Superior temporal gyrus (tissue), 1 donor: ENCODE data around the gene AIG1.
"Not testable (repeated sequence)": the region's sequence is repeated elsewhere in the genome, so short reads cannot be mapped to it uniquely, and the experiment has no call there.

ENCODE experiments used
- DNase-seq: peaks from one replicate; pipeline ENCODE4 v3.0.0-alpha.2; 2016; ENCODE audit errors: extremely low spot score

AIG1 gene

DNA sequence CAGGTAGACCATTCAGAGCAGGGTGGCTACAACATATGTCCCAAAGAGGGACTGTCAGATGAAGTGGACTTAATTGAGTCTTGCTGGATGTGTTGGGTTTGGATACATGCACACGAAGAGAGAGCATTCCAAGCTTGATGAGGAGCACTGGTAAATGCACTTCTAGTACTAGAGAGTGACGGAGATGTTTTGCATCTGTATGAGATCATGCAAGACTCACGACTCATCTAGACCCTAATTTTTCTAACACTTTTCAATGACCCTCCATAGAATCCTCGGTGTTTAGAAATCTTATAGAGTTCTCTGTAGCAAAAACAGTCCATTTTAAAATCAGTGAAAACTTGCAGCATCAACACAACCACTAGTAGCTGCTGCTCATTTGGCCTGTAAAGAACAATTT is 4.8 kb upstream of the AIG1 start:
- DNase-seq: no peak

DNA sequence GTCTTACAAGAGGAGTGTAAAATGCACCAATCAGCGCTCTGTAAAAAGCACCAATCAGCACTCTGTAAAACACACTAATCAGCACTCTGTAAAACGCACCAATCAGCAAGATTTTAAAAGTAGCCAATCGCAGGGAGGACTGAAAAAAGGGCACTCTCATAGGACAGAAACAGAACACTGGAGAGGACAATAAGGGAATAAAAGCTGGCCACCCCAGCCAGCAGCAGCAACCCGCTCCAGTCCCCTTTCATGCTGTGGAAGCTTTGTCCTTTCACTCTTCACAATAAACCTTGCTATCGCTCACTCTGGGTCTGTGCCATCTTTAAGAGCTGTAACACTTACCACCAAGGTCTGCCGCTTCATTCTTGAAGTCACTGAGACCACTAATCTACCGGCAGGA is 1.7 kb upstream of the AIG1 start:
- DNase-seq: peak; percentile 48

DNA sequence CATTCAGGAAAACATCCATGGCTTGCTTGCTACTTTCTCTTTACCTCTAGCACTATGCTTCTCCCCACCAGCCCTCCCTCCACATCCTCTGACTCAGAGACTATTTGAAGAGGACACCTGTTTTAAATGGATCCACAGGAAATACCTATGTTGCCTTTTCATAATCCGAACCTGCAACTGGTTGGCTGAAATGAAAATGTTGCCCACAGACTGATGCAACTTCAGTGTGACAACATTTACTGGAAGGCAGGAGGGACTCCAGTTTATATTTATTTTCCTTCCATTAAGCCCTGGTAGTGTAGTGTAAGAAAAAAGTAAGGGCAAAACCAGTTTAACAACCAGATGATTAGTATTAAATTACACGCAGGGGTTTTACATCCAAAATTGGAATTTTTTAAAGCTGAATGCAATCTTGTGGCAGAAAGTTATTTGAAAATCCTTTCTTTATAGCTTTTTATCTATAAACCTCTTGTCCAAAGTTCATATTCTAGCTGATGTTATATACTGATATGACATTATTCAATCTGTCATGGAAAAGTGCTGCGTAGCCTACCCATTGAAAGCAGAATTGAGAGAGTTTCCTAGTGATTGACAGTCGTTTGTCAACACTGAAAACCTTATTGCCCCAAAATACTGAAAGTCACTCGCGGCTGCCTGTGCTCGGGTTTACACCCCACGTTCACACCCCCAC is 881 bp upstream of the AIG1 start:
- no peak for DNase-seq

DNA sequence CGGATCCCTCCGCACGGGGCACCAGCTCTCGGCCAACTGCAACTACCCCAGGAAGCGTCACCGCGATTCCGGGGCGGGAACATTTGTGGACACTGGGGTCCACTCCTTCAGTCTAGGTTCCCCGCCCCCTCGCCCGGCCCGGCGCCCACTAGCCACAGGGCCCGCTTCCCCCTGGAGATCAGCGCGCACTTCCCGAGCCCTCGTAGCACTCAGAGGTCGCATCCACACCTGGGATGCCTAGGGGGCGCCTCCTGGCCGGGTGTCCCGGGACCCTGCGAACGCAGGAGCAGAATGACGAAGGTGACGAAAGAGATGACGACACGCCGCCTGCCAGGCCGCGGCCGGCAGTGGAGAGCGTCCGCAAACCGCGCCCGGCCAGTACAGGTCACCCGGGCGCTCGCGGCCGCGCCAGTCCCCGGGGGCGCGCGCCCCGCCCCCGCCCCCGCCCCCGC is 309 bp upstream of the AIG1 start:
- peak; percentile 74 for DNase-seq

DNA sequence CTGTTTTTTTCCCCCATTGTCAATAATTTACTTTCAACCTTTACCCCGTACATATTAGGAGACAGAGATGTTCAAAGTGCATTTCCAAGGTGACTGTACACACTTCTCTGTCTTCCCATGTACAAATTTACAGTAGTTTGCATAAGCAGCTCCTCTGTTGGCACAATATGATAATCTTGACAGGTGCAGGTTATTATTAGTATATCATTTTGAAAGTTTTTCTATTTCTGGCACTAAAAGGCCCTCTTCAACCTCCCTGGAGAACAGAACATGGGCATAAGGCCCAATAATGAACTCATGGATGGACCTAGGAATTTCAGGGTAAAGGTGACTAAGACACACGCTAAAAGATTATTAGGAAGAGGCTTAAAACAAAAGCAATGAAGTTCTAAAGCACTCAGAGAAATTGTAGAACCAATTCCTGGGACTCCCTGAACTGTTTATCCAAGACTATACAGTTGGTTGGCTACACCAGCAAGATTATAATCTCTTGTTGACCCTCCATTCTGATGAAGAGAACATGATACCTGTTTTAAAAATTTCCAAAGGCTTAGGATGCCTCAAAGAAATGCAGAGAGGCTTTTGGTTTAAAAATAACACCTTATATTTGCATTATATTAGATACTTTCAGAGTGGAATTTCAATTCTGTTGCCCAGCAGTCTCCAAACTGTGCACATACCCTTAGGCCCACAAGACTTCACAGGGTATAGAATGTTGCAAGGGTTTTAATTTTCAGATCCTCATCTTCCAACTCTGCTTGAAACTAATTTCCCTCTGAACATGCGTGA is 1.1 kb downstream of the AIG1 start:
- peak; percentile 64 for DNase-seq

GRCh38 chr6:143062551-143062950 is 1.9 kb downstream of the AIG1 start:
- peak; percentile 60 for DNase-seq

- DNase-seq: no peak
Observed at GRCh38 chr6:143063631-143064030, 2.9 kb downstream of the AIG1 start.

GRCh38 chr6:143064271-143064670 is 3.6 kb downstream of the AIG1 start:
- no peak for DNase-seq

DNA sequence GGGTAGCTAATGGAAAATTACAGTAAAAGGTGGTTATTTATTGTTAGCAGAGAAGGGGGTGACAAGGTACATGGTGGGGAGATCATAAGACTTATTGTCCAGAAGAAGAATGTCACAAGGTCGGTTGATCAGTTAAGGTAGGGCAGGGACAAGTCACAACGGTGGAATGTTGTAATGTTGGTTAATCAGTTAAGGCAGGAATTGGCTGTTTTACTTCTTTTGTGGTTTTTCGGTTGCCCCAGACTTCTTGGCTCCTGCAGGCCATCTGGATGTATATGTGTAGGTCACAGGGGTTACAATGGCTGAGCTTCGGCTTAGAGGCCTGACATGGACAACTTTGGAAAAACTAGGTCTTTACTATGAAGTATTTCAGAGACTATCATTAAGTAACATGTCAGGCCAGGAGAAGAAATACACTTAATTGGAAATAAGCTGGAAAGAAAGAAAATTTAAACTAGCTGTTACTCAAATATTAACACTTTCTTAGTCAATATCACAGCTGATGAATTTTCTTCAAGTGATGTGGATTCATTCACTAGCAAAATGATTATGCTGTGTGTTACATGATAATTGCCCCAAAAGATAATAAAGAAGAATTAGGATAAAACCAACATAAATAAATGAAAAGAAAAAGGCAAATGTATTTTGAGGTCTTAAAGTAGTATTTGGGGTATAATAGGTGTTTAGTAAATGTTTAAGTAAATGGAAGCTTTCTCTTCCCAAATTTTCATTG is 4.4 kb downstream of the AIG1 start:
- no peak for DNase-seq

DNA sequence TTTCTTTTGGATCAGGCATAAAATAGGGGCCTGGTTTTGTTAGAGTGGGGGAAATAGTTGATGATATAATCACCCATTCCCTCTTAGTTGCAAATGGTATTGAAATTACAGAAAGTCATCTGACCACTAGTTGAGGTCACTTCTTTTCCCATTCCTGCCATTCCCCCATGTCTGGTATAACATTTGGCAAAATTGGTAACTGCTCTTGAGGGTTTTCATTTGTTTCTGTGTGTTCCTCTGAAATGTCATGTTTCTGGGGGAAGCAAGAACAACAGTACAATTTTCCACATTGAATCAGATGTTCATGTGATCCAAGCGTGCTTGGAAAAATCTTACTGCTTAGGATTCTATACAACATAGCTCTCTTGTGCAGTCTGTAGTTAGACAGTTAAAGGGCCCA is 7.3 kb downstream of the AIG1 start:
- DNase-seq: no peak

GRCh38 chr6:143074101-143074500 is 13.4 kb downstream of the AIG1 start:
- no peak for DNase-seq

DNA sequence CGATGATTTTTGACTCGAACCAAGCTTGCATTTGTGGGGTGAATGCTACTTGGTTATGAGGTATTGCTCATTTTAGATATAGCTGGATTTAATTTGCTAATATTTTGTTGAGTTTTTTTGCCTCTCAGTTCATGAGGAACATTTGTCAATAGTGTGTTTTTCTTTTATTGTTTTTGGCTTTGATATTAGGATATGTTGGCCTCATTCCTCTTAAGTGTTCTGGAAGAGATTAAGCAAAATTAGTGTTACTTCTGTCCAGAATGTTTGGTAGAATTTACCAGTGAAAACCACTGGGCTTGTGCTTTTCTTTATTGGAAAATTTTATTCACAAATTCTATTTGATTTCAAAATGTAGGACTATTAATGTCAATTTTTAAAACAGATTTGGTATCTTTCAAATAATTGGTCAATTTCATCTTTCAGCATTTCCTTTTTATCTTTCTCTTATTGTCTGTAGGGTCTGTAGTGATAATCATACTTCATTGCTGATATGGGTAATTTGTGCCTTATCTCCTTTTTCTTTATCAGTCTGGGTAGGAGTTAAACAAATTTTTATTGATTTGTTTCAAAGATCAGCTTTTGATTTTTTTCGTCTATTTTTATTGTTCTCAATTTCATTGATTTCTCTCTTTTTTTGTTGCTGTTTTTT is 14.1 kb downstream of the AIG1 start:
- no peak for DNase-seq

DNA sequence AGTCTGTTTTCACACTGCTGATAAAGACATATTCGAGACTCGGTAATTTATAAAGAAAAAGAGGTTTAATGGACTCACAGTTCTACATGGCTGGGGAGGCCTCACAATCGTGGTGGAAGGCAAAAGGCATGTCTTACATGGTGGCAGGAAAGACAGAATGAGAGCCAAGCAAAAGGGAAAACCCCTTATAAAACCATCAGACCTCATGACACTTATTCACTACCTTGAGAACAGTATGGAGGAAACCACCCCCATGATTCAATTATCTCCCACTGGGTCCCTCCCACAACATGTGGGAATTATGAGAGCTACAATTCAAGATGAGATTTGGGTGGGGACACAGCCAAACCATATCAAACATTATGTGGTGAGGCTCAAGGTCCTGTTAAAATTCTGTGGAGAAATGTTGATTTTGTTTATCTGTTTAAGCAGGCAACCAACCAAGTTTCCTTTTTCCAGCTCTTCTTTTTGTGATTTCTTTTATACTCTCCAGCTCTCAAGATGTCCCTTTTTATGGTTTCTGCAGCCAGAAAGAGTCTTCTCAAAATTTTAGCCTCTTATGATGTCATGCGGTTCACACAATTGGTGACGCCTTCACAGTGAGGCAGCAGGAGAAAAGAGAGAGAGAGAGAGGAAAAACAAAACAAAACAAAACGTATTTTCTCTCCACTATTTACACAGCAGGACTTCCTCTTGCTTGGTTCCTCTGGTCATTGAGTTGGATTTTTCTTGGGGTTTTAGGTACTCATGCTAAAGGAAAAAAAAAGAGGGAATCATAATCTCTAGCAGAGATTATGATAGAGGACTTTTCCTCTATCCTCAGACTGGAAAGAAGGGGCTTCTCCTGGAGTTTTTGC is 18.0 kb downstream of the AIG1 start:
- DNase-seq: no peak

DNA sequence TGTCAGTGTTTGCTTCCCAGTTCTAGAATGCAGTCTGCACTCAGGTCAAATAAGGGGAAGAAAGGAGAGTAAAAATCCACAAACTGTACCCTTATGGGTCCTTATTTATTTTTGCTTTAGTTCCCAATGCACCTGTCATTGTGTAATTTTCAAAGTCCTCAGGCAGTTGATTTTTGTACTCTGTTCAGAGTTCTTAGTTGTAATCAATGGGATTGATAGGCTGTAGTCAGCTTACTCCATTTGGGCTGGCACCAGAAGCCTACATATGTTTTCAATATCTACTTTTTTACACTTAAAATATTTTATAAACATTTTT is 18.6 kb downstream of the AIG1 start:
- DNase-seq: no peak

DNA sequence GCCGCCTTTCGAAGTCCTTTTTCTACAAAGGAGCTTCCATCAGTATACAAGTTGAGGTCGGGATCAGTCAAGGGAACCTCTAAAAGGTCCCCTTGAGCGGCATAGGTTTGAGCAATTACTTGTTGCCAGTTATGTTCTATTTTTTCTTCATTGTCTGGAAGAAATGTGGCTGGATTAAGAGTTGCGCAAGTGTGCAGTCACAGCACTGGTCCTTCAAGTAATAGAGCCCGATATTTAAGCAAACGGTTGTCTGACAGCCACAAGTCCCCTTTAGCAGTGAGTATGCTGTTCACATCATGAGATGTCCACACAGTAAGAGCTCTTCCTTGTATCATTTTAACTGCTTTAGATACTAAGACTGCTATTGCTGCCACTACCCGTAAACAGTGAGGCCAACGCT is 21.6 kb downstream of the AIG1 start:
- not testable (repeated sequence) for DNase-seq

DNA sequence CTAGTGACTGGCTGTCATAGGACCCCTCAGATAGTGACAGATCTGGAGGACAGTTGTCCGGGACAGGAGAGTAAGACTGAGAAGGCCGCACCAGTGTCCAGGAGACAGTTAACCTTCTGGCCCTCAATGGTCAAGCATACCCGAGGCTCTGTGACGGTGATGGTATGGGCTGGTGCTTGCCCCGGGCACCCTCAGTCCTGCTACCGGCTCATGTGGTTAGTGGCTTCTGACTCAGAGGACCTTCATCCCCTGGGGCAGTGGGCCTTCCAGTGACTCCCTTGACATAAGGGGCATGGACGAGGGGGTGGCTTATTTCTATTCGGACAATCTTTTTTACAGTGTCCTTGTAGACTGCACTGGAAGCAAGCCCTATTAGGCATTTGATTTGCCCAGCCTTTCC is 23.3 kb downstream of the AIG1 start:
- DNase-seq: not testable (repeated sequence)

DNA sequence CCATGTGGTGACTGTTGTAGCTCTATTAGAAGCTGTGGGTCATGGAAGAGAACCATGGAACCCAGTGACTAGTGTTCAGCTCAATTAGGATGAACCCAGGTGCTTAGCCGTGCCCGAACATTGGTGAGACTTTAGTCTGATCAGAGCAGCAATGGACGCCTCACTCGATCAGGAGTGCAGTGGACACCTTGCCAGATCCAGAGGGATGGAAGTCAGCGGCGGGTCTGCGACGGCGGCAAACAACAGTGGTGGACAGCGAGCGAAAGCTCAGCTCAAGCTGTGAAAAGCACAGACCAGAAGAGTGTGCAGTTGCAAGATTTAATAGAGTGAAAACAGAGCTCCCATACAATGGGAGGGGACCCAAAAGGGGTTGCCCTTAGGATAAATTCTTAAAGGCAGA is 26.6 kb downstream of the AIG1 start:
- DNase-seq: not testable (repeated sequence)

GRCh38 chr6:143087856-143088255 is 27.2 kb downstream of the AIG1 start:
- DNase-seq: no peak

GRCh38 chr6:143090314-143091044 is 29.8 kb downstream of the AIG1 start:
- no peak for DNase-seq

GRCh38 chr6:143092768-143093167 is 32.1 kb downstream of the AIG1 start:
- DNase-seq: no peak

DNA sequence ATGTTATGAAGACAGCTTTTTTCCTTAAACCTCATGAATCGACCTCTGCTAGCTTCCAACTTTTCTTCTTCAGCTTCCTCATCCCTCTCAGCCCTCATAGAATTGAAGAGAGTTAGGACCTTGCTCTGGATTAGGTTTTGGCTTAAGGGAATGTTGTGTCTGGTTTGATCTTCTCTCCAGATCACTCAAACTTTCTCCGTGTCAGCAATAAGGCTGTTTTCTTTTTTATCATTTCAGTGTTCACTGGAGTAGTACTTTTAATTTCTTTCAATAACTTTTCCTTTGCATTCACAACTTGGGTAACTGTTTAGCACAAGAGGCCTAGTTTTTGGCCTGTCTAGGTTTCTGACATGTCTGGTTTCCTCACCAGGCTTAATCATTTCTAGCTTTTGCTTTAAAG is 32.6 kb downstream of the AIG1 start:
- DNase-seq: no peak
